ENCODE data around the gene AHR.

Gene AHR

DNA sequence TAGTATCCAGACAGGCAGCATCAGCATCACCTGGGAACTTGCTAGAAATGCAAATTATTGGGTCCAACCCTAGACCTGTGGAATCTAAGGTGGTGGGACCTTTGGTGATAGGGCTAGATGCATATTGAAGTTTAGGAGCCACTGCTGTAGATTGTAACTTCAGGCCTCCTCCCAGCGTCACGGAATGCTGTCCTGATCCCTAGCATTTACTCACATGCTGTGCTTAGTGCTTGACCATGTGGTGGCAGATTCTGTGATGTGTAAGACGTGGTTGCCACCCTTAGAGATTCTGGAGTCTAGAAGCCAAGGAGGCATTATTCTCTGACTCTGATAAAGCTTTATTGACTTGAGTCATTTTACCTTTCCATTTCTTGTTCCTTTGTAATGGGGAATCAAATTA is 13.5 kb downstream of the AHR start:
- TF ChIP-seq, protein P1, sequence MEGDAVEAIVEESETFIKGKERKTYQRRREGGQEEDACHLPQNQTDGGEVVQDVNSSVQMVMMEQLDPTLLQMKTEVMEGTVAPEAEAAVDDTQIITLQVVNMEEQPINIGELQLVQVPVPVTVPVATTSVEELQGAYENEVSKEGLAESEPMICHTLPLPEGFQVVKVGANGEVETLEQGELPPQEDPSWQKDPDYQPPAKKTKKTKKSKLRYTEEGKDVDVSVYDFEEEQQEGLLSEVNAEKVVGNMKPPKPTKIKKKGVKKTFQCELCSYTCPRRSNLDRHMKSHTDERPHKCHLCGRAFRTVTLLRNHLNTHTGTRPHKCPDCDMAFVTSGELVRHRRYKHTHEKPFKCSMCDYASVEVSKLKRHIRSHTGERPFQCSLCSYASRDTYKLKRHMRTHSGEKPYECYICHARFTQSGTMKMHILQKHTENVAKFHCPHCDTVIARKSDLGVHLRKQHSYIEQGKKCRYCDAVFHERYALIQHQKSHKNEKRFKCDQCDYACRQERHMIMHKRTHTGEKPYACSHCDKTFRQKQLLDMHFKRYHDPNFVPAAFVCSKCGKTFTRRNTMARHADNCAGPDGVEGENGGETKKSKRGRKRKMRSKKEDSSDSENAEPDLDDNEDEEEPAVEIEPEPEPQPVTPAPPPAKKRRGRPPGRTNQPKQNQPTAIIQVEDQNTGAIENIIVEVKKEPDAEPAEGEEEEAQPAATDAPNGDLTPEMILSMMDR (IDR thresholded peaks at IDR 0.05; ENCODE audit: insufficient read depth, missing control alignments), result no peak
- FAIRE-seq, result no peak
- DNase-seq (ENCODE audit: insufficient read length, low spot score), result no peak

DNA sequence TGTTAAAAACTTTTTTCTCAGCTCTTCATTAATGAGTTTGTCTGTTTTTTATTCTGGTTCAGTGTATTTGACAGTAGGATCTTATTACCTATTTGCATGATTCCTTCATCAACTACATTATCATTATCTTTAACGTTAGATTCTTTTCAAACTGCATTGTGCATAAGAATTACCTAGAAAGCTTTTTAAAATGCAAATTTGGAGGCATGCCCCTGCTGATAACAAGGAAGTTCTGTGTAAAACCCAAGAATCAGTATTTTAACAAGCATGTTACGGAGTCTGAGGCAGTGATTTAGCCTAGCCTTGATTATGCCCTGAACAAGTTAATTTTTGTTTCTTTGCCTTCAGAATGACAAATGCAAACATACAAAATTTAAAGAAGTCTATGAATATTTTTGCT is 14.2 kb downstream of the AHR start:
- TF ChIP-seq, protein P1 (IDR thresholded peaks at IDR 0.05; ENCODE audit: insufficient read depth, missing control alignments), result no peak
- FAIRE-seq (no peak), DNase-seq (ENCODE audit: insufficient read length, low spot score) (no peak)

DNA sequence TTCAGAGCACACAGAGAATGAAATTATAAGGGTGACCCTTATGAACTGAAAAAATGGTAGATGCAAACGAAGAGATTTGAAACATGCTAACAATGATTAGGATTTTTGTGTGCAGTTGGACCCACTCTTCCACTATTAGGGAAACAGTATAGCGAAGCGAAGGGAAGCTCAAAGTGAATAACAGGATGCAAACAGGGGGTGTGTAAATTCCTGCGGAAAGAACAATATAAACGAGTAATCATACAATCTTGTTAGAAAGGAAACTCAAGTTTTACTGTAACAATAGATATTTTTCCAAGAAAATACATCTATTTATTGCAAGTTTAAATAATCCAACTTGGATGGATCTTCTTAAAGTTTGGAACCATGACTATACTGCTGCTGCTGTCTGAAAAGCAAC is 14.7 kb downstream of the AHR start:
- FAIRE-seq (no peak), DNase-seq (ENCODE audit: insufficient read length, low spot score) (no peak)
- TF ChIP-seq, protein P1 (IDR thresholded peaks at IDR 0.05; ENCODE audit: insufficient read depth, missing control alignments), result no peak

DNA sequence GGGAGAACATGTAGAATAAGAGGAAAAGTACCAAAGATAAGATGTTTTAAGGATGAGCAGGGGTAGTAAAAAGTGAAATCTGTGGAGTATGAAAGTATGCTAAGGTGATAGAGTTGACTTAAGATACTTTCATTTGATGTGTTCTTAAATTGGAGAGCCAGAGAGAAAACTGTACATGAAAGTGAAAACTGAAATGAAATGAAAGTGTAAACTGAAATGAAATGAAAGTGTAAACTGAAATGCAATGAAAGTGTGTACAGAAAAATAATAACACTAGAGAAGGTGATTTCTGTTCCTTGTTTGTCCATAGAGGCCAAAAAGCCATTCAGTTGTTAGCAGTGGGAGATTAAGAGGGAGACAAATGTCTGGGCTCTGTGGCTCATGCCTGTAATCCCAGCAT is 17.5 kb downstream of the AHR start:
- DNase-seq (ENCODE audit: insufficient read length, low spot score) (no peak), FAIRE-seq (no peak)
- TF ChIP-seq, protein P1 (IDR thresholded peaks at IDR 0.05; ENCODE audit: insufficient read depth, missing control alignments), result no peak

DNA sequence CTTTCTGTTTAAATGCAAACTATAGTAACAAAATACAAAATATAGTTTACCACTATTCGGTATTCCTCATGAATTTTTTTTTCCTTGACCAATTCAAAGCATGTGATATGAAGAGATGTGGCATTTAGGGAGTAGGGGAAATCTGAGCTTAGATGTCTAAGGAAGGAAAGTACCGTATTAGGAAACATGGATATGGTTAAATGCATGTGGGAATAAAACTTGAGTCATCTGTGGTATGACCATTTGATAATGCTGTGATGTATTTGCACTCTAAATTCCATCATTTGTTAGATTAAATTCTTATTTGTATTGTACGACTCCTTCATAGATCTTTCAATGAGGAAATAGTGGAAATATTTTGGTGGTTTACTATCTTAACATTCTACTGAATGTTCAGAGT is 19.7 kb downstream of the AHR start:
- TF ChIP-seq, protein P1 (IDR thresholded peaks at IDR 0.05; ENCODE audit: insufficient read depth, missing control alignments), result no peak
- DNase-seq (ENCODE audit: insufficient read length, low spot score) (no peak), FAIRE-seq (no peak)

DNA sequence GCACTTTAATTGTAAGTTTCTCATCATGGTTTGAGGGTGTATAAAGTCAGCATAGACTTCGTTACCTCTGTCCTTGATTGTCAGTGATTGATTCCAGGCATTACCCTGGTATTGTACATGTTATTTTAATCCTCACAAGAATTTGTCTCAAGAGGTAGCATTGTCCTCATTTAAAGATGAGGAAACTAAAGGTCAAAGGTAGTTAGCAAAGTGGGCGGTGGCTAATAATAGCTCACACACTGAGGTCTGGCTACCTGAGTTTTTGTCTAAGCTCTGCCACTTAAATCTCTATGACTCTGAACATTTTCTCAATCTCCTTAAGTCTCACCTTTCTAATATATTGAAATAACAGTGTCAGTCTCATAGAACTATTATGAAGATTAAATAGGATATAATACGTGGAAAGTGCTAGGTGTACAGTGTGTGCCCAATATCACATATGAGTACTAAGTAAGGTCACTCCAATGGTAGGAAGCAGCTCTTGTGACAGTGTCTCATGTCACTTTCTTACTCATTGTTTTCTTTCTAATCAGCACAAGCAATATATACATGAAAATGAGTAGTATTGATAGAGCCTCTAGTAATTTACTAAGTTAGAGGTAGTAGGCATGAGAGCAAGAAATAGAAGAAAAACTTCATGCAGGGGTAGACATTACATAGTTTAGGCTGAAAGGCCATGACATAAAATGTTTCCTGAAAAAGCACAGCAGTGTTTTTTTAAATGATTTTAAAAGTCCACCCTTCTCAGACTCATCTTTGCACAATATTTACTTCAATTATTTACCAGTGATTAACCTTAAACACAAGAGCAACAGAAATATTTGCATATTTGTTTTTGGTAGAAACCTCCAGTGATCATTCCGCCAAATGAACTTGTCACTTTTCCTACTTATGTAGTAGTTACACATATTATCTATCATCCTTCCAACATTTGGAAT is 21.0 kb downstream of the AHR start:
- FAIRE-seq (no peak), DNase-seq (ENCODE audit: insufficient read length, low spot score) (no peak)
- TF ChIP-seq, protein P1 (IDR thresholded peaks at IDR 0.05; ENCODE audit: insufficient read depth, missing control alignments), result no peak

DNA sequence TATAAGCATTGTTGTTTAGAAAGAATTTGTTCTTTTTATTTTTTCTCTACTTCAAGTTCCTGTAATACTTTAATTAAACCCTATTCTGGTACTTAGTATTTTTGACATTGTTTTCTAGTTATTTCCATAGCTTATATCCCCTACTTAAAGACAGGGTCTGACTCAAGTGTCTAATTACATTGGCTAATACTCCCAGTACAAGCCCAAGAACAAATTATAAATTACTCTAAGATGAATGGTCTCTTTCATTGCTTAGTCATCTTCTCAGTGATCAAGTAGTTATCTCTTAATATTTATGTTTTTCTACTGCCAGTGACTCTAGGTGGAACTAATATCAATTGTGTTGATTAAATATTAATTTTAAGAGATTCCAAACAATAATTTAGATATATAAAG is 21.6 kb downstream of the AHR start:
- no peak for FAIRE-seq
- TF ChIP-seq, protein P1 (IDR thresholded peaks at IDR 0.05; ENCODE audit: insufficient read depth, missing control alignments), result no peak
- DNase-seq (ENCODE audit: insufficient read length, low spot score), result no peak

Data from D721Med (cell line).